BJ (cell line): ENCODE results near the gene CD59. TPM values are rescaled to one million over a fixed set of nuclear protein-coding genes. Genes with fewer than 3 reads are reported as not detected.

Source experiments
- CTCF ChIA-PET: fragments of 350-600 bp; formaldehyde crosslinking; extraction: SDS; loops from one replicate; lab custom pipeline; 2021; ENCODE audit warnings: antibody characterized with exemption, inconsistent platforms; lab: Yijun Ruan, JAX
- POLR2A ChIA-PET: fragments of 300-600 bp; sonication (Branson Sonifier 250); formaldehyde crosslinking; extraction: SDS; loops from one replicate; lab custom pipeline; 2021; ENCODE audit warnings: antibody characterized with exemption; lab: Charles Lee
- DNase-seq: peaks from one replicate; pipeline ENCODE4 v3.0.0-alpha.2; 2011; ENCODE audit warnings: low read depth
- H3K27me3 ChIP-seq: 2 replicates; pipeline ENCODE4 v1.6.0; 2011; ENCODE audit warnings: low read length; ENCODE audit not compliant: control insufficient read depth, insufficient read depth
- H3K36me3 ChIP-seq: 2 replicates; pipeline ENCODE4 v1.5.1; 2011; ENCODE audit warnings: low read length; ENCODE audit not compliant: control insufficient read depth, insufficient read depth
- H3K4me3 ChIP-seq: 2 replicates; pipeline ENCODE4 v1.5.1; 2011; ENCODE audit warnings: low read depth, mild to moderate bottlenecking, control low read depth, low read length
- CTCF ChIP-seq: IDR thresholded peaks from 2 replicates; pipeline ENCODE4 v1.5.1; 2011; ENCODE audit warnings: low read depth, mild to moderate bottlenecking, control low read depth, inconsistent platforms, low read length, moderate library complexity; ENCODE audit not compliant: insufficient read depth
- polyA plus RNA-seq: library from polyadenylated mRNA; depleted of rRNA; stranded (reverse); fragments of >200 nt; gene quantifications from 2 replicates; pipeline ENCODE4 v1.2.3, GENCODE V29; 2011

CD59 gene
- polyA plus RNA-seq, 1 experiment, result 1,025 TPM

- no peak for TF ChIP-seq CTCF
- H3K36me3 ChIP-seq, result peaks cover 6% of the 10 kb centered on the region
- DNase-seq, result no peak
- POLR2A ChIA-PET, result interaction anchor here (0.6 kb wide), 1 partner anchor 449 kb away, joined by 3 read pairs; no protein-coding TSS in a partner anchor
- H3K4me3 ChIP-seq, result no peak overlapping the region
- H3K27me3 ChIP-seq, result no peaks in the 10 kb centered on the region
- CTCF ChIA-PET, result interaction anchor here (1.1 kb wide), 1 partner anchor 14 kb away, joined by 3 read pairs; no protein-coding TSS in a partner anchor
Measured at GRCh38 chr11:33722590-33723234, 13.5 kb downstream of the CD59 start.

- Histone ChIP-seq H3K4me3 (no peak overlapping the region), H3K27me3 (no peaks in the 10 kb centered on the region), H3K36me3 (peaks cover 6% of the 10 kb centered on the region)
- POLR2A ChIA-PET, result interaction anchor here (0.6 kb wide), 1 partner anchor 448 kb away, joined by 3 read pairs; no protein-coding TSS in a partner anchor
- CTCF ChIA-PET, result interaction anchor here (1.1 to 1.5 kb wide), 2 partner anchors 15 to 20 kb away, joined by 3 to 4 read pairs; no protein-coding TSS in a partner anchor
- no peak for TF ChIP-seq CTCF
- no peak for DNase-seq
Measured at GRCh38 chr11:33721984-33722383, 14.2 kb downstream of the CD59 start.

- H3K27me3 ChIP-seq, result no peaks in the 10 kb centered on the region
- POLR2A ChIA-PET, result no interaction called here
- no peak for TF ChIP-seq CTCF
- no peak for DNase-seq
- H3K36me3 ChIP-seq, result peaks cover 9% of the 10 kb centered on the region
- CTCF ChIA-PET, result interaction anchor here (1.5 to 1.8 kb wide), 2 partner anchors 12 to 21 kb away, joined by 4 to 5 read pairs; no protein-coding TSS in a partner anchor
- no peak overlapping the region for H3K4me3 ChIP-seq
Measured at GRCh38 chr11:33721426-33721825, 14.8 kb downstream of the CD59 start.

GRCh38 chr11:33719587-33719986, 16.6 kb downstream of the CD59 start:
- H3K27me3 ChIP-seq, result no peaks in the 10 kb centered on the region
- H3K4me3 ChIP-seq, result no peak overlapping the region
- TF ChIP-seq CTCF, result no peak
- H3K36me3 ChIP-seq, result peaks cover 10% of the 10 kb centered on the region
- POLR2A ChIA-PET, result interaction anchor here (0.6 kb wide), 1 partner anchor 108 kb away, joined by 3 read pairs; no protein-coding TSS in a partner anchor
- DNase-seq, result no peak
- CTCF ChIA-PET, result interaction anchor here (1.0 to 1.8 kb wide), 2 partner anchors 14 kb away, joined by 3 to 5 read pairs; no protein-coding TSS in a partner anchor

- Histone ChIP-seq H3K27me3 (no peaks in the 10 kb centered on the region), H3K36me3 (peaks cover 10% of the 10 kb centered on the region), H3K4me3 (no peak overlapping the region)
- TF ChIP-seq CTCF, result no peak
- CTCF ChIA-PET, result no interaction called here
- DNase-seq, result no peak
- POLR2A ChIA-PET, result no interaction called here
Measured at GRCh38 chr11:33718440-33718839, 17.8 kb downstream of the CD59 start.
